NCI-H510A treated with DMSO at 0.1 percent for 48 hours (cell line): ENCODE measurements around the gene STAT5B.
"Not testable (repeated sequence)": the region's sequence is repeated elsewhere in the genome, so short reads cannot be mapped to it uniquely, and the experiment has no call there.

Source experiments
- DNase-seq: peaks from one replicate; lab custom pipeline; 2025; lab: John Stamatoyannopoulos, UW

The STAT5B gene

GRCh38 chr17:42266918-42267766, 9.0 kb downstream of the STAT5B start:
- no peak for DNase-seq

DNA sequence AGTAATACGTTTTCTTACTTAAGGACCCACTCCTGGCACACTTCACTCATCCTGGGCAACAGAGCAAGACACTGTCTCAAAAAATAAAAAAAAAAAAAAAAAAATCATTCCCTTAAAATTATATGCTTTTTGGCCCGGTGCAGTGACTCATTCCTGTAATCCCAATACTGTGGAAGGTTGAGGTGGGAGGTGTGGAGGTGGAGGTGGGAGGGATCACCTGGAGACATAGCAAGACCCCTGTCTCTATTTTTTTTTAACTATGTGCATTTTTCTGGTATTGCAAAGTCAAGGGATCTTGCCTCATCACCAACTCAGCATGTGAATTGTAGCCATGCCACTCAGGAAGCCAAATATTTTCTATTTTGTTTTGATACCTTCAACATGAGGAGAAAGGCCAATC, 9.7 kb downstream of the STAT5B start:
- DNase-seq: no peak

DNA sequence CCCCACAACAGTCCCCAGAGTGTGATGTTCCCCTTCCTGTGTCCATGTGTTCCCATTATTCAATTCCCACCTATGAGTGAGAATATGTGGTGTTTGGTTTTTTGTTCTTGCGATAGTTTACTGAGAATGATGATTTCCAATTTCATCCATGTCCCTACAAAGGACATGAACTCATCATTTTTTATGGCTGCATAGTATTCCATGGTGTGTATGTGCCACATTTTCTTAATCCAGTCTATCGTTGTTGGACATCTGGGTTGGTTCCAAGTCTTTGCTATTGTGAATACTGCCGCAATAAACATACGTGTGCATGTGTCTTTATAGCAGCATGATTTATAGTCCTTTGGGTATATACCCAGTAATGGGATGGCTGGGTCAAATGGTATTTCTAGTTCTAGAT, 11.8 kb downstream of the STAT5B start:
- not testable (repeated sequence) for DNase-seq

DNA sequence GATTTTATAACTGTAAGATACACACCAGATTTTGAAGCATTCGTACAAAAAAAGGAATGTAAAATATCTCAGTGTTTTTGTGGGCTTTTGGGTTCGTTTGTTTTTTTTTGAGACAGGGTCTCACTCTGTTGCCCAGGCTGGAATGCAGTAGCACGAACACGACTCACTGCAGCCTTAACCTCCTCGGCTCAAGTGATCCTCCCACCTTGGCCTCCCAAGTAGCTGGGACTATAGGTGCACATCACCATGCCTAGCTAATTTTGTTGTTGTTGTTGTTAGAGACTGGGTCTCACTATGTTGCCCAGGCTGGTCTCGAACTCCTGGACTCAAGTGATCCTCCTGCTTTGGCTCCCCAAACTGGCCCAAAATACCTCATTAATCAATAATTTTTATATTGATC, 15.9 kb downstream of the STAT5B start:
- DNase-seq: no peak

DNA sequence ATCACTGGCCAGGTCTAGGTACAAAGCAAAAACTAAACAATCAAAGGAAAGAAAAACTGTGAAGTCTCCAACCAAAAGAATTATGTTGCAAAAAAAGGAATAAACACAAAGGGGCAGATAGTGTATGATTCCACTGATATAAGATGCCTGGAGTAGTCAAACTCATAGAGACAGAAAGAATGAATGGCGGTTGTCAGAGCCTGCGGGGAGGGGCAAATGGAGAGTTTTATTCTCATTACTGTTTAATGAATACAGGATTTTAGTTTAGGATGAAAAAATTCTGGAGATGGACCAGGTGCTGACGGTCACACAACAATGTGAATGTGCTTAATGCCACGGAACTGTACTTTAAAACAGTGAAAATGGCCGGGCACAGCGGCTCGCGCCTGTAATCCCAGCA, 20.7 kb downstream of the STAT5B start:
- DNase-seq: no peak

DNA sequence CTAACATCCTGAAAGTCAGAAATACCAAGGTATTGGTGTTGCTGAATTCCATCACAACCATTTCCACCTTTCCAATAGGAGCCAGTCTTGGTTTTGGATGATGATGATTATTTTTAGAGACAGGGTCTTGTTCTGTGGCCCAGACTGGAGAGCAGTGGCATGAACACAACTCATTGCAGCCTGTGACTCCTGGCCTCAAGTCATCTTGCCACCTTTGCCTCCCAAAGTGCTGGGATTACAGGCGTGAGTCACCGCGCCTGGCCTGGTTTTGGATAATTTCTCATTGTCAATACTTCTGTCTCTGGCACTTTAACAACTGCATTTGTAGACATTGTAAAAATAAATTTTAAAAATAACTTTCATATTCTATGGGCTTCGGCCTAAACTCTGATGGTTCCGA, 22.6 kb downstream of the STAT5B start:
- no peak for DNase-seq

DNA sequence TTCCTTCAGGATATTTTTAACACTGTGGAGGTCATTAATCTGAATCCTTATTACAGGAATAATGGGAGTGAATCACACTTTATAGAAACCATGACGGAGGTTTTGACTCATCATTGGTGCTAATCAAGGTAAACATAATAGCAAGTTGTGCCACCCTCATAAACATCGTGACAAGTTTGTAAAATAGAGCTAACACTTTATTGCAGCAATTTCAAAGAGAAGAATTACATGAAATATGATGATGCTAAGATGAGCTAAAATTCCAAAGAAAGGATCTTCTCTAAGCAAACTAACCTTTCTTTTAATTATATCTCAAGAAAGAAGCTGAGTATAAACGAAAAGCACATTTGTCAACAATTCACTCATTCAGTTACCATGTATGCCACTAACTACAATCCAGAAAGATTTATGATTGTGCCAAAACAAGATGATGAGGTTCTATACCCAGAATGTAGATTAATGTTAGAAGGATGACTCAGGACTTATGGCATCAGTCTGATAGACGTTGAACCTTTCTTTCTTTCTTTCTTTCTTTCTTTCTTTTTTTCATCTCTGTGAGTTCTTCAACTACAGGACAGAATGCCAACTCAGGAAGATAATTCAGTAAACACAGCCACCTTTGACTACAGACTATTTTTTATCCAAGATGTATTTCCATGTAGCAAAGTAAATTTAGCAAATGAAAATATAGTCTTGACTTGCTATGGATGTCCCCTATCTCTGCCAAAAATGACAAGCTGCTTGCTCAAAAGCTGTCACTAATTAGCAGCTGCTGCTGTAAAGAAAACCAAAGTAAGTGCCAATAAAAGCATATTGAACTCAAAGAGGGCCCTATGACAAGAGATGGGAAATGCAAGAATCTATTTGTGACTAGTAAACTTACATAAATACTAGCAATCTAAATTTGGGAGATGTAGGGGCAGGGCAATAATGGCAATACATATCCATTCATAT, 23.3 kb downstream of the STAT5B start:
- no peak for DNase-seq

GRCh38 chr17:42251115-42251514, 25.1 kb downstream of the STAT5B start:
- no peak for DNase-seq

DNA sequence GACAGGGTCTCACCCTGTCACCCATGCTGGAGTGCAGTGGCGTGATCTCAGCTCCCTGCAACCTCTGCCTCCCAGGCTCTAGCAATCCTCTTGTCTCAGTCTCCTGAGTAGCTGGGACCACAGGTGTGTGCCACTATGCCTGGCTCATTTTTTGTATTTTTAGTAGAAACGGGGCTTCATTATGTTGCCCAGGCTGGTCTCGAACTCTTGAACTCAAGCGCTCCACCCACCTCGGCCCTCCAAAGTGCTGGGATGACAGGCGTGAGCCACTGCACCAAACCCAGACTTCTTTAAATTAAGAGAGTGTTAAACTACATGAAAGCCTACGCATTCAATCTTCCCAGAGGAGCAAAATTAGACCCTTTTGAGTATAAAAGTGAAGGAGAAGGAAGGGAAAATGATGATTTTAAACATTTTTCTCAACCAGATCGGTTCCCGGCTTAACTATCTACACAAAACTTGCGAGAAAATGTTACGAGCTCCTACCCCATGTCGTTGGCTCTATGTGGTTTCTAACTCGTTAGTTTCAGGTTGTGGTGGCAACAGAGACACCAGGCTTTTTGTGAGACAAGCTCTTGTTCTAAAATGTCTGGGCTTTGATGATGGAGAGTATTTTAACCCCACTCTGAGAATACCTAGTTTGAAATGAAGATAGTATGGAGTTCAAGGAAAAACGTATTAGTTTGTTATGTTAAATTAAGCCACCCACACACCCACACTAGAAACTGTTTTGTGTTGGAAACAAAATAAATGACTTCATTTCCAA, 26.3 kb downstream of the STAT5B start:
- DNase-seq: no peak

GRCh38 chr17:42248351-42249179, 27.6 kb downstream of the STAT5B start:
- no peak for DNase-seq

DNA sequence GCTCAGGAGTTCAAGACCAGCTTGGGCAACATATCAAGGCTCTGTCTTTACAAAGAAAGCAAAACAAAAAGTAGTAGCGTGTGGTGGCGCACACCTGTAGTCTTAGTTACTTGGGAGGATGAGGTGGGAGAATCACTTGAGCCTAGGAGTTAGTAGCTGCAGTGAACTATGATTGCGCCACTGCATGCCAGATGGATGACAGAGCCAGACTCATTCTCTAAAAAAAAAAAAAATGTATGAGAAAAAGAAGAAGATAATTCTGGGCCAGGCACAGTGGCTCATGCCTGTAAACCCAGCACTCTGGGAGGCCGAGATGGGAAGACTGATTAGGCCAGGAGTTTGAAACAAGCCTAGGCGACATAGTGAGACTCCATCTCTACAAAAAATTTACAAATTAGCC, 28.5 kb downstream of the STAT5B start:
- DNase-seq: no peak

DNA sequence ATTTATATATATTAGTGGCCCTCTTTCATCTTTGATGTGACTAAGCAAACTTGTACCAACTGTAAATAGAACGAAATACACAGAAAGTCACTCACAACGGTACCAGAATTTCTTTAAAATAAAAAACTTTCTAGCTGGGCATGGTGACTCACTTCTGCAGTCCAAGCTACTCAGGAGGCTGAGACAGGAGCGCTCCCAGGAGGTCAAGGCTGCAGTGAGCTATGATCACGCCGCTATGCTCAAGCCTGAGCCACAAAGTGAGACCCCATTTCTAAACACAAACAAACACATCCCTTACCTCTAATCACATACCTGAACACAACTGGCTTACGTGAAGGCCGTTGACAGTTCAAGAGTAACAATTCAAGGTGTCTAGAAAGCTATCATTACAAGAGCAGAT, 29.7 kb downstream of the STAT5B start:
- no peak for DNase-seq

DNA sequence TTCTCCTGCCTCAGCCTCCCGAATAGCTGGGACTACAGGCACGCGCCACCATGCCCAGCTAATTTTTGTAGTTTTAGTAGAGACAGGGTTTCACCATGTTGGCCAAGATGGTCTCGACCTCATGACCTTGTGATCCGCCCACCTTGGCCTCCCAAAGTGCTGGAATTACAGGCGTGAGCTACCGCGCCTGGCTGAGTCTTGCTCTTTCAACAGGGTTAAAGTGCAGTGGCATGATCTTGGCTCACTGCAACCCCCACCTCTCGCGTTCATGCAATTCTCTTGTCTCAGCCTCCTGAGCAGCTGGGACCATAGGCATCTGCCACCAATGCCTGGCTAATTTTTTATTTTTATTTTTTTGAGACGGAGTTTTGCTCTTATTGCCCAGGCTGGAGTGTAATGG, 31.0 kb downstream of the STAT5B start:
- DNase-seq: not testable (repeated sequence)

GRCh38 chr17:42244116-42244515, 32.1 kb downstream of the STAT5B start:
- not testable (repeated sequence) for DNase-seq

GRCh38 chr17:42243493-42243982, 32.7 kb downstream of the STAT5B start:
- no peak for DNase-seq

- DNase-seq: no peak
Observed at GRCh38 chr17:42241871-42242270, 34.3 kb downstream of the STAT5B start.

DNA sequence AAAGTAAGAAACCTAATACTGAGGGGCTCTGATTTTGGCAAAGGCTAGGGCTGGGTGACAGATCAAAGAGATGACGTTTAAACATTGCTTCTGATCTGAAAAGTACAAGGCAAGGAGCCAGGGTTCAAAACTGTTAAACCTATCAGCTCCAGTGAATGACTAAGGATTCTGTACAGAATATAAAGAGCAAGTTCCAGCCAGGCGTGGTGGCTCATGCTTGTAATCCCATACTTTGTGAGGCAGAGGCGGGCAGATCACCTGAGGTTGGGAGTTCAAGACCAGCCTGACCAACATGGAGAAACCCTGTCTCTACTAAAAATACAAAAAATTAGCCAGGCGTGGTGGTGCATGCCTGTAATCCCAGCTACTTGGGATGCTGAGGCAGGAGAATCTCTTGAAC, 35.3 kb downstream of the STAT5B start:
- not testable (repeated sequence) for DNase-seq

DNA sequence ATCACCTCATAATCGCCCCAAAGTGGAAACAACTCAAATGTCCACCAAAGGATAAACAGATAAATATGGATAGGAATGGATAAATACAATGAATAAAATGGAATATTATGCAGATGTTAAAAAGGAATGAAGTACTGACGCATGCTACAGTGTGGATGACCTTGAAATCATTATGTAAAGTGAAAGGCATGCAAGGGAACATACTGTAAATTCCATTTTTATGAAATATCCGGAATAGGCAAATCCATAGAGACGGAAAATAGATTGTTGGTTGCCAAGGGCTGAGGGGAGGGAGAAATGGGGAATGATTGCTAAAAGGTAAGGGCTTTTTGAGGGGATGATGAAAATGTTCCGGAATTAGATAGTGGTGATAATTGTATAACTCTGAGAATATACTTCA, 36.0 kb downstream of the STAT5B start:
- no peak for DNase-seq

- not testable (repeated sequence) for DNase-seq
Observed at GRCh38 chr17:42239576-42239975, 36.6 kb downstream of the STAT5B start.

DNA sequence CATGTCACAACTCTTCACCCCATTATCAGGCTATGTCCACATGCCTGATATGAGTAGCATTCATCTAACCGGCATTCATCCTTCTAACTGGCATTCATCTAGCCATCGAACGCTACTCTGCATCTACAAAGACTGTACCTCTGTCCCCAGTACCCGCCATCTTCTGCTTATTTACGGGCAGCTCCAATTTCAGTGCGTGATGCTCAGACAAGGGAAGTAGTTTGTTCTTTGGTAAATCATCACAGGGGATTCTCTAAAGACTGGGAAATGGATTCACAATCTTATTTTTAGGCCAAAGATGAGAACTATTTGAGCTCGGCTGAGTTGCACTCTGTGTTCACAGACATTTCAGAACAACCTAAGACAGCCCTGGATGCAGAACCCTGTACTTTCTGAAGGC, 39.4 kb downstream of the STAT5B start:
- DNase-seq: no peak

DNA sequence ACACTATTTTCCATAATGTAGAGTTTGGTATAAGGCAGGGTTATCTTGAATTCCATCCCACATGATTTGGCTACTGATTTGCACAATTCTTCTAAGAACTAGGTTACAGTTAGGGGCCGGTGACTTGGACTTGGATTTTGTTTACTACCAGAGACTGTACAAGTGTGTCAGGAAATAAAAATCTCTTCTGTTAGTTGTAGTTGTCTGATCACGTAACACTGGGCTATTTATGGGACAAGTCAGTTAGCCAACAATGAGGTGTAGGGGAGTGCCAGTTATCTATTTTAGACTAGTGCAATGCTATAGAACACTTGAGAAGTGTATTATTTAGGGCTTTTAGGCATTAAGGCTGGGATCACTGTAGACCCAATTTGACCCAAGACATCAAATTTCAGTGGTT, 42.2 kb downstream of the STAT5B start:
- no peak for DNase-seq
